Measurements from ENCODE around the gene NPDC1.

DNA sequence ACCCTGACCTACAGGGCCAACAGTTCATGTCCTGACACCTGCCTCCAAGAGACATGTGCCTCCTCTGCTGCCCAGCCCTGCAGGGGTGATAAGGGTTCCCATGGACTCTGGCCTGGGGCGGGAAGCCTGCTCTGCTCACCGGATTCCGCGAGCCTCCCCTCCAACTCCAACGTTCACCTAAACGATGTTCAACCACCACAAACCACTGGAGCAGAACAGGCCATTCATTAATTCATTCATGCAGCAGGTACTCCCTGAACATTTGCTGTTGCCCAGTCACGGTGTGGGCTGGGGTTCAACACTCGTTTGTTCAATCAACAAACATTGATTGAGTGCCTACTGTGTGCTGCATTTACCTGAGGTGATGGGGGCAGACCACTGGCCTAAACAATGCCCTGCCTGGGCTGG is 28.0 kb upstream of the NPDC1 start:
- TF ChIP-seq, protein P1, sequence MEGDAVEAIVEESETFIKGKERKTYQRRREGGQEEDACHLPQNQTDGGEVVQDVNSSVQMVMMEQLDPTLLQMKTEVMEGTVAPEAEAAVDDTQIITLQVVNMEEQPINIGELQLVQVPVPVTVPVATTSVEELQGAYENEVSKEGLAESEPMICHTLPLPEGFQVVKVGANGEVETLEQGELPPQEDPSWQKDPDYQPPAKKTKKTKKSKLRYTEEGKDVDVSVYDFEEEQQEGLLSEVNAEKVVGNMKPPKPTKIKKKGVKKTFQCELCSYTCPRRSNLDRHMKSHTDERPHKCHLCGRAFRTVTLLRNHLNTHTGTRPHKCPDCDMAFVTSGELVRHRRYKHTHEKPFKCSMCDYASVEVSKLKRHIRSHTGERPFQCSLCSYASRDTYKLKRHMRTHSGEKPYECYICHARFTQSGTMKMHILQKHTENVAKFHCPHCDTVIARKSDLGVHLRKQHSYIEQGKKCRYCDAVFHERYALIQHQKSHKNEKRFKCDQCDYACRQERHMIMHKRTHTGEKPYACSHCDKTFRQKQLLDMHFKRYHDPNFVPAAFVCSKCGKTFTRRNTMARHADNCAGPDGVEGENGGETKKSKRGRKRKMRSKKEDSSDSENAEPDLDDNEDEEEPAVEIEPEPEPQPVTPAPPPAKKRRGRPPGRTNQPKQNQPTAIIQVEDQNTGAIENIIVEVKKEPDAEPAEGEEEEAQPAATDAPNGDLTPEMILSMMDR (IDR thresholded peaks at IDR 0.05; ENCODE audit: low read length), result no peak
- TF ChIP-seq EZH2 (IDR thresholded peaks at IDR 0.05; ENCODE audit: borderline replicate concordance, low read length), result no peak

Data from OCI-LY1 (cell line).